Smooth muscle cell (in vitro differentiated cells): ENCODE measurements around the gene MYH7B. TPM values are rescaled to one million over a fixed set of nuclear protein-coding genes. Genes with fewer than 3 reads are reported as not detected.

Experiments used
- DNase-seq: peaks from one replicate; lab custom pipeline; 2025; ENCODE audit not compliant: unreplicated experiment; lab: John Stamatoyannopoulos, UW
- H2AFZ ChIP-seq: fragments of 200-600 bp; sonication (generic); 2 replicates; pipeline ENCODE4 v1.6.0; 2016; ENCODE audit warnings: antibody characterized with exemption, low read depth, mild to moderate bottlenecking
- H3F3A ChIP-seq: fragments of 200-600 bp; sonication (generic); 2 replicates; pipeline ENCODE4 v1.6.0; 2017; ENCODE audit warnings: antibody characterized with exemption, low read depth
- H3K27ac ChIP-seq: fragments of 200-600 bp; sonication (generic); 2 replicates; pipeline ENCODE4 v1.5.1; 2016; ENCODE audit warnings: low read depth, mild to moderate bottlenecking
- H3K27me3 ChIP-seq: fragments of 200-600 bp; sonication (generic); 2 replicates; pipeline ENCODE4 v1.6.1; 2016; ENCODE audit warnings: low read depth, mild to moderate bottlenecking
- H3K36me3 ChIP-seq: fragments of 200-600 bp; sonication (generic); 2 replicates; pipeline ENCODE4 v1.5.1; 2016; ENCODE audit warnings: low read depth
- H3K4me1 ChIP-seq: fragments of 200-600 bp; sonication (generic); 2 replicates; pipeline ENCODE4 v1.5.1; 2016; ENCODE audit warnings: low read depth
- H3K4me2 ChIP-seq: fragments of 200-600 bp; sonication (generic); 2 replicates; pipeline ENCODE4 v1.6.0; 2016; ENCODE audit warnings: mild to moderate bottlenecking
- H3K4me3 ChIP-seq: fragments of 200-600 bp; sonication (generic); 2 replicates; pipeline ENCODE4 v1.5.1; 2016; ENCODE audit warnings: mild to moderate bottlenecking
- H3K79me2 ChIP-seq: fragments of 200-600 bp; sonication (generic); 2 replicates; pipeline ENCODE4 v1.6.0; 2016; ENCODE audit warnings: low read depth, mild to moderate bottlenecking
- H3K9ac ChIP-seq: fragments of 200-600 bp; sonication (generic); 2 replicates; pipeline ENCODE4 v1.6.0; 2016; ENCODE audit warnings: low read depth
- H3K9me3 ChIP-seq: fragments of 200-600 bp; sonication (generic); replicated peaks from 2 replicates; pipeline ENCODE4 v1.5.1; 2016; ENCODE audit warnings: low read depth
- H4K20me1 ChIP-seq: fragments of 200-600 bp; sonication (generic); 2 replicates; pipeline ENCODE4 v1.6.0; 2016; ENCODE audit warnings: low read depth
- WGBS: methylation state at CpG from one replicate; pipeline ENCODE4 v1.1.7; 2016; ENCODE audit warnings: low lambda C conversion rate; 5-methylcytosine and 5-hydroxymethylcytosine counted together
- polyA plus RNA-seq: library from polyadenylated mRNA; unstranded; fragments of >200 nt; fragmentation: Nextera tagmentation; extraction: Ambion mirVana; gene quantifications from 2 replicates; pipeline ENCODE4 v1.2.1, GENCODE V29; 2016
- total RNA-seq: library from RNA; depleted of rRNA; stranded (reverse); fragments of >200 nt; gene quantifications from 2 replicates; pipeline ENCODE4 v1.2.3, GENCODE V29; 2014
- TF ChIP-seq, protein P1 (sequence below): fragments of 200-600 bp; sonication (generic); IDR thresholded peaks from 2 replicates; pipeline ENCODE4 v1.5.1; 2017; ENCODE audit warnings: borderline replicate concordance, mild to moderate bottlenecking, antibody characterized with exemption; ENCODE audit not compliant: insufficient read depth, poor library complexity, severe bottlenecking

The MYH7B gene
- total and polyA plus RNA-seq, 2 experiments from 2014 or later: 0.67 TPM; not detected in 1

DNA sequence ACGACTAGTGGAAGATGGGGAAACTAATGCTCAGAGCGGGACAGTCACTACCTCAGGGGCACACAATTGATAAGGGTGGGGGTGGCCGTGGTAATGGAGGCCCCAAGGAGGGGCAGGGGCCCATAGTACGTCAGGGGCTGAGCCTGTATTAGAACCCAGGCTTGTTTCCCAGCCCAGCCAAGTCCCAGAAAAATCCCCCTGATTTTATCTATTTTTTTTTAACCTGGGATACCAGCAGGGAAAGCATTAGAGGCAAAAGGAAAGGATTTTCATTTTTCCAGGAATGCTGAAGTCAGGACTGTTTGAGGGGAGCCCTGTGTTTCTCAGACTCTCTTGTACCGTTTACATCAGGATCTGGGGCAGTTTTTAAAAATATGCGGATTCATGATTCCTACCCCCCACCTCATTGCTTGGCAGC lies 382 bp downstream of the MYH7B start:
- Histone ChIP-seq H3K27ac (peak overlapping the region; percentile 83), H2AFZ (peak overlapping the region; percentile 36), H3F3A (peaks cover 3% of the 10 kb centered on the region), H3K79me2 (peaks cover 9% of the 10 kb centered on the region), H3K36me3 (no peaks in the 10 kb centered on the region), H3K4me3 (peak overlapping the region; percentile 54), H3K9ac (peak overlapping the region; percentile 82), H3K4me2 (peak overlapping the region; percentile 89), H4K20me1 (no peaks in the 10 kb centered on the region), H3K4me1 (peaks cover 11% of the 10 kb centered on the region), H3K9me3 (no peaks in the 10 kb centered on the region), H3K27me3 (no peaks in the 10 kb centered on the region)
- TF ChIP-seq, protein P1, sequence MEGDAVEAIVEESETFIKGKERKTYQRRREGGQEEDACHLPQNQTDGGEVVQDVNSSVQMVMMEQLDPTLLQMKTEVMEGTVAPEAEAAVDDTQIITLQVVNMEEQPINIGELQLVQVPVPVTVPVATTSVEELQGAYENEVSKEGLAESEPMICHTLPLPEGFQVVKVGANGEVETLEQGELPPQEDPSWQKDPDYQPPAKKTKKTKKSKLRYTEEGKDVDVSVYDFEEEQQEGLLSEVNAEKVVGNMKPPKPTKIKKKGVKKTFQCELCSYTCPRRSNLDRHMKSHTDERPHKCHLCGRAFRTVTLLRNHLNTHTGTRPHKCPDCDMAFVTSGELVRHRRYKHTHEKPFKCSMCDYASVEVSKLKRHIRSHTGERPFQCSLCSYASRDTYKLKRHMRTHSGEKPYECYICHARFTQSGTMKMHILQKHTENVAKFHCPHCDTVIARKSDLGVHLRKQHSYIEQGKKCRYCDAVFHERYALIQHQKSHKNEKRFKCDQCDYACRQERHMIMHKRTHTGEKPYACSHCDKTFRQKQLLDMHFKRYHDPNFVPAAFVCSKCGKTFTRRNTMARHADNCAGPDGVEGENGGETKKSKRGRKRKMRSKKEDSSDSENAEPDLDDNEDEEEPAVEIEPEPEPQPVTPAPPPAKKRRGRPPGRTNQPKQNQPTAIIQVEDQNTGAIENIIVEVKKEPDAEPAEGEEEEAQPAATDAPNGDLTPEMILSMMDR: no peak
- no peak for DNase-seq
- 26% methylated on average over 6 of the region's 6 CpGs for WGBS

DNA sequence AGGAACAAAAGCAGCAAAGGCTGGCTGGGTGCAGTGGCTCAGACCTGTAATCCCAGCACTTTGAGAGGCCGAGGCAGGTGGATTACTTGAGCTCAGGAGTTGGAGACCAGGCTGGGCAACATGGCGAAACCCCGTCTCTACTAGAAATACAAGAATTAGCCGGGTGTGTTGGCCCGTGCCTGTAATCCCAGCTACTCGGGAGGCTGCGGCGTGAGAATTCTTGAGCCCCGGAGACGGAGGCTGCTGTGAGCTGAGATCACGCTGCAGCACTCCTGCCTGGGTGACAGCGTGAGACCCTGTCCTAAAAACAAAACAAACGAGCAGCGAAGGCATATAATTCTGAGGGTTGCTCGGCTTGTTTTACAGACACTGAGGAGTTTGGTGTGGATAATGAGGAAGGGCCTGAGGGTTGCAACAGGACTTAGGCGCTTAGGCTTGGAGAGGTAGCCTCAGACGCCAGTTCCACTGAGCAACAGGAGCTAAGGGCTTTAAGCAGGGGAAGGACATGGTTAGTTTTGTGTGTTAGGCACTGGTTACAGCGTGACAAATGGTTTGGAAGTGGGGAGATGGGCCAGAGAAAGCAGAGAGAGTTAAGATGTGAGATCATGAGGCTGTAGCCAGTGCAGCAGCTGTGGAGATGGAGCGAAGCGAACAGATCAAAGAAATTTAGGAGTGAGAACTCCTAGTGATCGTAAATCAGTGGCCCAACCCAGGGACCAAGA lies 1.2 kb downstream of the MYH7B start:
- H3K4me3 ChIP-seq: no peak overlapping the region
- no peak overlapping the region for H3K4me2 ChIP-seq
- H3K36me3 ChIP-seq: no peaks in the 10 kb centered on the region
- WGBS: 88% methylated on average over 21 of the region's 21 CpGs
- no peak overlapping the region for H3K9ac ChIP-seq
- H4K20me1 ChIP-seq: no peaks in the 10 kb centered on the region
- no peak overlapping the region for H2AFZ ChIP-seq
- peaks cover 3% of the 10 kb centered on the region for H3F3A ChIP-seq
- peaks cover 9% of the 10 kb centered on the region for H3K79me2 ChIP-seq
- no peak overlapping the region for H3K27ac ChIP-seq
- peaks cover 11% of the 10 kb centered on the region for H3K4me1 ChIP-seq
- H3K27me3 ChIP-seq: no peaks in the 10 kb centered on the region
- H3K9me3 ChIP-seq: no peaks in the 10 kb centered on the region
- no peak for DNase-seq
- TF ChIP-seq, protein P1: no peak

DNA sequence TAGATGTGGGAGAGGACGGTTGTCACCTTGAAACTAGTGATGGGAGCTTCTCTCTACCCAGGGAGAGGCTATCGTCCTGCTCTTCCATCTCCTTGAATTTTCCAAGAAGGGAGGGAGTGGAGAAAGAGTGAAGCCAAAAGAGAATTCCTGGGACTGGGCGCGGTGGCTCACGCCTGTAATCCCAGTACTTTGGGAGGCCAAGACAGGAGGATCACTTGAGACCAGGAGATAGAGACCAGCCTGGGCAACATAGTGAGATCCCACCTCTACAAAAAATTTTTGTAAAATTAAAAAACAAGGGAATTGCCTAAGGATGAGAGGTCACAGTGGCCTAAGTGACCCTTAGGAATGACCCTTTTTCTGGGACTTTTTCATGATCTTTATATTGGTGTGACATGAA lies 8.8 kb downstream of the MYH7B start:
- no peaks in the 10 kb centered on the region for H4K20me1 ChIP-seq

More for the DNA sequence above, 8.8 kb downstream of the MYH7B start:
- DNase-seq: no peak
- no peaks in the 10 kb centered on the region for H3F3A ChIP-seq
- H3K36me3 ChIP-seq: no peaks in the 10 kb centered on the region
- no peaks in the 10 kb centered on the region for H3K79me2 ChIP-seq
- no peak overlapping the region for H3K9ac ChIP-seq
- WGBS: 93% methylated on average over 5 of the region's 5 CpGs
- no peaks in the 10 kb centered on the region for H3K27me3 ChIP-seq
- no peak overlapping the region for H3K4me3 ChIP-seq
- no peaks in the 10 kb centered on the region for H3K4me1 ChIP-seq
- no peak overlapping the region for H2AFZ ChIP-seq
- H3K9me3 ChIP-seq: no peaks in the 10 kb centered on the region
- H3K4me2 ChIP-seq: no peak overlapping the region
- TF ChIP-seq, protein P1: no peak
- no peak overlapping the region for H3K27ac ChIP-seq
